K562 (cell line): Measurements from ENCODE around the gene SLC7A10. TPM values are rescaled to one million over a fixed set of nuclear protein-coding genes. Genes with fewer than 3 reads are reported as not detected.

Experiments used
- ATAC-seq: fragments of 200-7000 bp; cut with Tn5 transposase; 3 replicates; pipeline ENCODE4 v1.9.1; 2020; ENCODE audit warnings: moderate library complexity
- BruUV-seq: library from RNA; stranded (reverse); fragments of 400-500 nt; replicated peaks from 2 replicates; lab custom pipeline; 2021; lab: Mats Ljungman, UMichigan
- CTCF ChIA-PET: fragments of 300-600 bp; formaldehyde crosslinking; extraction: SDS; loops from one replicate; lab custom pipeline; 2021; ENCODE audit warnings: low intra/inter-chr PET ratio; lab: Yijun Ruan, JAX
- POLR2A ChIA-PET: fragments of 300-600, 350-650 bp; sonication (Branson Sonifier 250); formaldehyde crosslinking; extraction: SDS; loops from one replicate; lab custom pipeline; 2021; ENCODE audit warnings: antibody characterized with exemption, inconsistent platforms; lab: Yijun Ruan, JAX
- DNase-seq, 4 experiments: peaks; one replicate each; pipeline versions ENCODE4 v3.0.0 to v3.0.0-alpha.2; 2011 to 2018; ENCODE audit warnings: low spot score in 3 of 4, mixed read lengths in 3 of 4; ENCODE audit errors: extremely low read depth in 1 of 4
- FAIRE-seq: peaks from 2 replicates; lab custom pipeline; 2011; peaks lifted over from hg19 to GRCh38; lab: Jason Lieb, UNC
- H2AFZ ChIP-seq: 2 replicates; pipeline ENCODE4 v1.6.0; 2011; ENCODE audit warnings: low read depth, low read length, control low read depth, inconsistent platforms
- H3K27ac ChIP-seq: fragments of 200-600 bp; 3 replicates; pipeline ENCODE4 v1.8.0; 2011; ENCODE audit warnings: low read depth, mild to moderate bottlenecking, control low read depth, inconsistent platforms, low read length, moderate library complexity, mixed read lengths; ENCODE audit errors: extremely low read depth
- H3K27me3 ChIP-seq, 2 experiments: fragments of 300-600 bp in 1 of 2; 2 replicates in 1 of 2; 3 replicates in 1 of 2; pipeline versions ENCODE4 v1.6.0 to v1.8.0; 2011; ENCODE audit warnings: inconsistent platforms in 2 of 2, low read length in 2 of 2, mild to moderate bottlenecking in 1 of 2, mixed read lengths in 1 of 2, moderate library complexity in 1 of 2; ENCODE audit not compliant: control insufficient read depth in 2 of 2, insufficient read depth in 2 of 2
- H3K36me3 ChIP-seq: fragments of 300-600 bp; 3 replicates; pipeline ENCODE4 v1.8.0; 2011; ENCODE audit warnings: mild to moderate bottlenecking, low read length, inconsistent platforms; ENCODE audit not compliant: control insufficient read depth, insufficient read depth
- H3K4me1 ChIP-seq, 2 experiments: fragments of 200-600 bp in 1 of 2; replicated peaks in 1 of 2; 2 replicates in 1 of 2; 3 replicates in 1 of 2; pipeline versions ENCODE4 v1.5.1 to v1.8.0; 2011; ENCODE audit warnings: inconsistent platforms in 2 of 2, low read length in 2 of 2, mild to moderate bottlenecking in 1 of 2, mixed read lengths in 1 of 2, moderate library complexity in 1 of 2; ENCODE audit not compliant: control insufficient read depth in 2 of 2, insufficient read depth in 2 of 2
- H3K4me2 ChIP-seq: 2 replicates; pipeline ENCODE4 v1.6.1; 2011; ENCODE audit warnings: low read length, control low read depth, inconsistent platforms, mixed read lengths; ENCODE audit not compliant: insufficient read depth
- H3K4me3 ChIP-seq: fragments of 200-600 bp; sonication (generic), shearing (Covaris generic); 2 replicates; pipeline ENCODE4 v1.5.1; 2016; ENCODE audit warnings: control low read depth, inconsistent platforms
- H3K79me2 ChIP-seq: fragments of 200-600 bp; 3 replicates; pipeline ENCODE4 v1.8.0; 2011; ENCODE audit warnings: low read length, inconsistent platforms; ENCODE audit not compliant: control insufficient read depth, insufficient read depth
- H3K9ac ChIP-seq, 2 experiments: 2 replicates each; pipeline versions ENCODE4 v1.6.0 to v1.6.1; 2011; ENCODE audit warnings: low read depth in 2 of 2, low read length in 2 of 2, control low read depth in 1 of 2, inconsistent platforms in 1 of 2, mild to moderate bottlenecking in 1 of 2, mixed read lengths in 1 of 2; ENCODE audit not compliant: insufficient read depth in 1 of 2
- H3K9me1 ChIP-seq: one replicate; pipeline ENCODE4 v1.6.0; 2011; ENCODE audit warnings: inconsistent platforms, mild to moderate bottlenecking, low read length, moderate library complexity; ENCODE audit not compliant: control insufficient read depth, insufficient read depth
- H3K9me3 ChIP-seq: replicated peaks from 2 replicates; pipeline ENCODE4 v1.5.1; 2011; ENCODE audit warnings: low read depth, low read length, inconsistent platforms; ENCODE audit not compliant: control insufficient read depth, insufficient read depth
- H4K20me1 ChIP-seq: replicated peaks from 2 replicates; pipeline ENCODE4 v1.6.1; 2011; ENCODE audit warnings: low read length, inconsistent platforms, mixed read lengths; ENCODE audit not compliant: control insufficient read depth, insufficient read depth
- FOXK1 ChIP-seq: sonication (generic); formaldehyde crosslinking; IDR thresholded peaks from 2 replicates; pipeline ENCODE4 v1.8.0; 2022; ENCODE audit warnings: missing genetic modification reagents, mild to moderate bottlenecking, borderline replicate concordance
- HMG20A ChIP-seq: fragments of 450-650 bp; formaldehyde crosslinking; conservative IDR thresholded peaks from 2 replicates; pipeline ENCODE4 v1.4.0; 2020; ENCODE audit warnings: mild to moderate bottlenecking, mixed read lengths
- MAFG ChIP-seq: fragments of 450-650 bp; conservative IDR thresholded peaks from 2 replicates; pipeline ENCODE4 v1.6.1; 2016; ENCODE audit warnings: missing genetic modification characterization, missing compliant biosample characterization
- MCM7 ChIP-seq, 2 experiments: fragments of 450-650 bp; IDR thresholded peaks; 2 replicates each; pipeline ENCODE4 v1.6.1; 2016 to 2018
- MYBL2 ChIP-seq, 2 experiments: fragments of 450-650 bp in 1 of 2; sonication (generic) in 1 of 2; formaldehyde crosslinking in 1 of 2; IDR thresholded peaks; 2 replicates each; pipeline versions ENCODE4 v1.6.1 to v1.8.1; 2017 to 2022; ENCODE audit warnings: borderline replicate concordance in 1 of 2, inconsistent platforms in 1 of 2, low read depth in 1 of 2, mild to moderate bottlenecking in 1 of 2, missing genetic modification reagents in 1 of 2, moderate library complexity in 1 of 2
- NR2C2 ChIP-seq, 2 experiments: fragments of 200-800 bp in 1 of 2; sonication (Bioruptor generic) in 1 of 2; sonication (generic) in 1 of 2; formaldehyde crosslinking in 1 of 2; IDR thresholded peaks; 2 replicates each; pipeline versions ENCODE4 v1.6.1 to v1.8.0; 2016 to 2022; ENCODE audit warnings: mild to moderate bottlenecking in 1 of 2, missing compliant biosample characterization in 1 of 2, missing genetic modification characterization in 1 of 2, missing genetic modification reagents in 1 of 2
- PHB ChIP-seq: fragments of 250-450 bp; sonication (Bioruptor Pico); IDR thresholded peaks from 2 replicates; pipeline ENCODE4 v1.5.0; 2021
- TOE1 ChIP-seq, 2 experiments: fragments of 450-650 bp in 1 of 2; sonication (generic) in 1 of 2; formaldehyde crosslinking in 1 of 2; IDR thresholded peaks; 2 replicates each; pipeline versions ENCODE4 v1.7.1 to v1.8.0; 2016 to 2022; ENCODE audit warnings: borderline replicate concordance in 2 of 2, mild to moderate bottlenecking in 2 of 2, antibody characterized with exemption in 1 of 2, inconsistent platforms in 1 of 2, low read depth in 1 of 2, missing genetic modification reagents in 1 of 2, moderate library complexity in 1 of 2
- XRCC3 ChIP-seq: fragments of 450-650 bp; IDR thresholded peaks from 2 replicates; pipeline ENCODE4 v1.6.1; 2017; ENCODE audit warnings: mild to moderate bottlenecking, moderate library complexity
- ZBTB43 ChIP-seq: sonication (generic); formaldehyde crosslinking; IDR thresholded peaks from 2 replicates; pipeline ENCODE4 v1.8.0; 2023; ENCODE audit warnings: mild to moderate bottlenecking, missing genetic modification reagents
- ZNF175 ChIP-seq: fragments of 200-800 bp; sonication (Bioruptor generic); IDR thresholded peaks from 2 replicates; pipeline ENCODE4 v1.6.1; 2016; ENCODE audit warnings: low read depth, mild to moderate bottlenecking, missing genetic modification characterization, missing compliant biosample characterization
- ZNF212 ChIP-seq: fragments of 450-650 bp; formaldehyde crosslinking; IDR thresholded peaks from 2 replicates; pipeline ENCODE4 v1.4.0; 2020; ENCODE audit warnings: mild to moderate bottlenecking
- ZNF263 ChIP-seq: sonication (generic); formaldehyde crosslinking; IDR thresholded peaks from 2 replicates; pipeline ENCODE4 v1.8.0; 2022; ENCODE audit warnings: mild to moderate bottlenecking, missing genetic modification reagents, borderline replicate concordance
- ZNF436 ChIP-seq: fragments of 250-450, 450-650 bp; sonication (Bioruptor Pico); formaldehyde crosslinking; IDR thresholded peaks from 2 replicates; pipeline ENCODE4 v1.7.0; 2020; ENCODE audit warnings: mild to moderate bottlenecking
- WGBS: fragments of 100-300 bp; shearing (Covaris generic); methylation state at CpG from one replicate; pipeline ENCODE4 v1.1.6; 2016; ENCODE audit warnings: low coverage, mixed read lengths; ENCODE audit not compliant: insufficient coverage; ENCODE audit errors: missing lambda C conversion rate; 5-methylcytosine and 5-hydroxymethylcytosine counted together
- in situ Hi-C: fragments of 300-500 bp; cut with MboI; formaldehyde crosslinking; loops from 4 replicates; pipeline ENCODE4 v1.15.0; 2018; ENCODE audit warnings: inconsistent platforms, mixed read lengths
- intact Hi-C: fragments of 100-400 bp; cut with micrococcal nuclease; formaldehyde crosslinking; loops from 2 replicates; pipeline ENCODE4 v1.14.2; 2022
- polyA plus RNA-seq, 8 experiments: library from polyadenylated mRNA; depleted of rRNA in 4 of 8; stranded (reverse) in 5 of 8; unstranded in 3 of 8; fragments of >200 nt; fragmentation: Nextera tagmentation in 2 of 8; fragmentation: Illumina TruSeq in 1 of 8; extraction: Ambion mirVana in 2 of 8; extraction: Trizol in 1 of 8; gene quantifications; 2 replicates each; pipeline versions ENCODE4 v1.2.1 to v1.2.3, GENCODE V29; 2011 to 2014; ENCODE audit warnings: inconsistent platforms in 1 of 8, missing spikeins in 1 of 8
- total RNA-seq, 7 experiments: library from RNA; depleted of rRNA in 6 of 7; stranded (reverse); fragments of >200 nt in 6 of 7; fragmentation: Illumina TruSeq in 2 of 7; extraction: Trizol in 2 of 7; gene quantifications; 2 replicates each; pipeline versions ENCODE4 v1.2.1 to v1.2.3, GENCODE V29; 2011 to 2021; ENCODE audit warnings: low replicate concordance in 1 of 7
- TF ChIP-seq, protein P1 (sequence below): sonication (generic); IDR thresholded peaks from 2 replicates; pipeline ENCODE4 v1.6.1; 2016
- TF ChIP-seq, protein P2 (sequence below), 2 experiments: fragments of 250-450 bp in 1 of 2; fragments of 450-650 bp in 1 of 2; sonication (Bioruptor Pico) in 1 of 2; IDR thresholded peaks; 2 replicates each; pipeline versions ENCODE4 v1.6.1 to v1.8.0; 2016 to 2021; ENCODE audit warnings: mild to moderate bottlenecking in 2 of 2, moderate library complexity in 2 of 2, missing compliant biosample characterization in 1 of 2, missing genetic modification characterization in 1 of 2

SLC7A10 gene
- total and polyA plus RNA-seq, 9 of the 15 experiments (the other 6 are each of a cell fraction or from before 2014, with no cell fraction given): 0.07 TPM; not detected in 8

DNA sequence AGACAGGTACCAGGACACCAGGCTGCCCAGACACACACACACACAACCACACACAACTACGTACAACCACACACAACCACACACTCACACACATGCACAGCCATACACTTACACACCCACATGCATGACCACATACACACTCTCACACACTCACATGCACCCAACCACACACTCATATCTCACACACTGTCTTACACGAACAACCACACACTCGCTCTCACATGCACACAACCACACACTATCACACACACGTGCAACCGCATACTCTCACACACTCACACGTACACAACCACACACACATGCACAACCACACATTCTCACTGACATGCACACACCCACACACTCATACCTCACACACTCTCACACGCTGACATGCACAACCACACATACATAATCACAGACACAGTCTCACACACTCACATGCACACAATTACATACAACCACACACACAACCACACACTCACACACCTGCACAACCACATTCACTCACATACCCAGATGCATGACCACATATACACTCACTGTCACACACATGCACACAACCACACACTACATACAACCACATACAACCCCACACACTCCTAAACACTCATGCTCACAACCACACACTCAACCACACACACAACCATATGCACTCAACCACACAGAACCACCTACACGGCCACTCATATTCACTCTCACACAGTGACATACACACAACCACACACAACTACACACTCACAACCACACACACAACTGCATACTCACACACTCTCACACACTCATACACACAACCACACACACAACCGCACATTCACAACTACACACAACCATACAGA lies 7.6 kb upstream of the SLC7A10 start (continued):
- TF ChIP-seq ZNF263 (CRISPR knock-in tag) (no peak), MYBL2 (IDR thresholded peaks at IDR 0.05; ENCODE audit: low read depth) (no peak), MYBL2 (CRISPR knock-in tag; IDR thresholded peaks at IDR 0.05; ENCODE audit: borderline replicate concordance) (no peak)

GRCh38 chr19:33232656-33233055 lies 7.0 kb upstream of the SLC7A10 start:
- peaks cover 15% of the 10 kb centered on the region for H4K20me1 ChIP-seq
- WGBS: 4% methylated on average over 12 of the region's 12 CpGs
- H3K27me3 ChIP-seq: peaks cover 2 to 24% of the 10 kb centered on the region in 2 experiments; a peak in 3 of 5 replicates
- ATAC-seq: no peak
- no peak overlapping the region for H2AFZ ChIP-seq
- intact Hi-C loops (no loop called here), in situ Hi-C loops (no loop called here)
- peaks cover 0 to 9% of the 10 kb centered on the region in 2 experiments; a peak in 2 of 5 replicates for H3K4me1 ChIP-seq
- no peak overlapping the region for H3K4me3 ChIP-seq
- H3K9ac ChIP-seq: no peak overlapping the region
- no TSS peak for BruUV-seq
- H3K9me3 ChIP-seq: no peaks in the 10 kb centered on the region; the same call in none of the 2 replicates
- no peaks in the 10 kb centered on the region for H3K36me3 ChIP-seq
- no peaks in the 10 kb centered on the region for H3K9me1 ChIP-seq
- H3K79me2 ChIP-seq: no peaks in the 10 kb centered on the region
- DNase-seq: no peak
- no peak overlapping the region for H3K27ac ChIP-seq
- H3K4me2 ChIP-seq: no peak overlapping the region
- ChIA-PET CTCF (no interaction called here), POLR2A (no interaction called here)
- FAIRE-seq: no peak
- no peak for TF ChIP-seq ZNF175
- TF ChIP-seq XRCC3: no peak
- no peak for TF ChIP-seq FOXK1 (CRISPR knock-in tag)
- no peak for TF ChIP-seq NR2C2 (CRISPR knock-in tag; IDR thresholded peaks at IDR 0.05)
- TF ChIP-seq NR2C2 (tag; IDR thresholded peaks at IDR 0.05): no peak
- TF ChIP-seq HMG20A: no peak
- TF ChIP-seq, protein P1, sequence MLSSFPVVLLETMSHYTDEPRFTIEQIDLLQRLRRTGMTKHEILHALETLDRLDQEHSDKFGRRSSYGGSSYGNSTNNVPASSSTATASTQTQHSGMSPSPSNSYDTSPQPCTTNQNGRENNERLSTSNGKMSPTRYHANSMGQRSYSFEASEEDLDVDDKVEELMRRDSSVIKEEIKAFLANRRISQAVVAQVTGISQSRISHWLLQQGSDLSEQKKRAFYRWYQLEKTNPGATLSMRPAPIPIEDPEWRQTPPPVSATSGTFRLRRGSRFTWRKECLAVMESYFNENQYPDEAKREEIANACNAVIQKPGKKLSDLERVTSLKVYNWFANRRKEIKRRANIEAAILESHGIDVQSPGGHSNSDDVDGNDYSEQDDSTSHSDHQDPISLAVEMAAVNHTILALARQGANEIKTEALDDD: no peak
- TF ChIP-seq TOE1 (IDR thresholded peaks at IDR 0.05; ENCODE audit: borderline replicate concordance): no peak
- no peak for TF ChIP-seq TOE1 (CRISPR knock-in tag; IDR thresholded peaks at IDR 0.05; ENCODE audit: borderline replicate concordance, low read depth)
- TF ChIP-seq ZBTB43 (CRISPR knock-in tag): no peak
- TF ChIP-seq, protein P2, sequence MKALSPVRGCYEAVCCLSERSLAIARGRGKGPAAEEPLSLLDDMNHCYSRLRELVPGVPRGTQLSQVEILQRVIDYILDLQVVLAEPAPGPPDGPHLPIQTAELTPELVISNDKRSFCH (CRISPR knock-in tag; IDR thresholded peaks at IDR 0.05): no peak
- TF ChIP-seq, protein P2 (tag; IDR thresholded peaks at IDR 0.05): no peak
- TF ChIP-seq MCM7 (IDR thresholded peaks at IDR 0.05): no peak
- no peak for TF ChIP-seq PHB (CRISPR knock-in tag)
- no peak for TF ChIP-seq ZNF436
- no peak for TF ChIP-seq MAFG
- TF ChIP-seq ZNF212 (CRISPR knock-in tag): no peak
